ENCODE data around the gene SLC22A4.

DNA sequence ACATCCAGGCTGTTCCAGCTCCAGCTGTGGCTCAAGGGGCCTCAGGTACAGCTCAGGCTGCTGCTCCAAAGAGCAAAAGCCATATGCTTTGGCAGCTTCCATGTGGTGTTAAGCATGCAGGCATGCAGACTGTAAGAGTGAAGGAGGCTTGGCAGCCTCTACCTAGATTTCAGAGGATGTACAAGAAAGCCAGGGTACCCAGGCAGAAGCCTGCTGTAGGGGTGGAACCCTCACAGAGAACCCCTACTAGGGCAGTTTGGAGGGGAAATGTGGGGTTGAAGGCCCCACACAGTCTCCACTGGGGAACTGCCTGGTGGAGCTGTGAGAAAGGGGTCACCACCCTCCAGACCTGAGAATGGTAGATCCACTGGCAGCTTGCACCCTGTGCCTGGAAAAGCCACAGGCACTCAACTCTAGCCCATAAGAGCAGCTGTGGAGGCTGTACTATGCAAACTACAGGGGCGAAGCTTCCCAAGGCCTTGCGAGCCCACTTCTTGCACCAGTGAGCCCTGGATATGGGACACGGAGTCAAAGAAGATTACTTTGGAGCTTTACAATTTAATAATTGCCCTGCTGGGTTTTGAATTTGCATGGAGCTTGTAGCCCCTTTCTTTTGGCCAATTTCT is 61.1 kb downstream of the SLC22A4 start:
- TF ChIP-seq, protein P1, sequence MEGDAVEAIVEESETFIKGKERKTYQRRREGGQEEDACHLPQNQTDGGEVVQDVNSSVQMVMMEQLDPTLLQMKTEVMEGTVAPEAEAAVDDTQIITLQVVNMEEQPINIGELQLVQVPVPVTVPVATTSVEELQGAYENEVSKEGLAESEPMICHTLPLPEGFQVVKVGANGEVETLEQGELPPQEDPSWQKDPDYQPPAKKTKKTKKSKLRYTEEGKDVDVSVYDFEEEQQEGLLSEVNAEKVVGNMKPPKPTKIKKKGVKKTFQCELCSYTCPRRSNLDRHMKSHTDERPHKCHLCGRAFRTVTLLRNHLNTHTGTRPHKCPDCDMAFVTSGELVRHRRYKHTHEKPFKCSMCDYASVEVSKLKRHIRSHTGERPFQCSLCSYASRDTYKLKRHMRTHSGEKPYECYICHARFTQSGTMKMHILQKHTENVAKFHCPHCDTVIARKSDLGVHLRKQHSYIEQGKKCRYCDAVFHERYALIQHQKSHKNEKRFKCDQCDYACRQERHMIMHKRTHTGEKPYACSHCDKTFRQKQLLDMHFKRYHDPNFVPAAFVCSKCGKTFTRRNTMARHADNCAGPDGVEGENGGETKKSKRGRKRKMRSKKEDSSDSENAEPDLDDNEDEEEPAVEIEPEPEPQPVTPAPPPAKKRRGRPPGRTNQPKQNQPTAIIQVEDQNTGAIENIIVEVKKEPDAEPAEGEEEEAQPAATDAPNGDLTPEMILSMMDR (optimal IDR thresholded peaks at IDR 0.05 in 1 of 3, IDR thresholded peaks at IDR 0.05 in 1 of 3, conservative IDR thresholded peaks at IDR 0.05 in 1 of 3; ENCODE audit: extremely low read depth in 1 of 3, insufficient read depth in 2 of 3, low read length in 3 of 3) = no peak
- no peak for TF ChIP-seq EZH2 (IDR thresholded peaks at IDR 0.05; ENCODE audit: low read length)
